SK-N-SH (cell line): ENCODE measurements around the gene ST3GAL6. TPM values are rescaled to one million over a fixed set of nuclear protein-coding genes. Genes with fewer than 3 reads are reported as not detected.

Source experiments
- CTCF ChIA-PET: fragments of 300-600, 350-600 bp; formaldehyde crosslinking; extraction: SDS; loops from one replicate; lab custom pipeline; 2021; lab: Yijun Ruan, JAX
- POLR2A ChIA-PET: fragments of 350-600 bp; sonication (Branson Sonifier 250); formaldehyde crosslinking; extraction: SDS; loops from one replicate; lab custom pipeline; 2020; ENCODE audit warnings: antibody characterized with exemption, inconsistent platforms; lab: Yijun Ruan, JAX
- DNase-seq: peaks from one replicate; pipeline ENCODE4 v3.0.0; 2012
- H2AFZ ChIP-seq: fragments of 200-600 bp; sonication (generic); 2 replicates; pipeline ENCODE4 v1.8.1; 2016; ENCODE audit warnings: antibody characterized with exemption, mild to moderate bottlenecking, low read depth
- H3F3A ChIP-seq: fragments of 200-600 bp; sonication (generic); replicated peaks from 2 replicates; pipeline ENCODE3; 2016; ENCODE audit warnings: antibody characterized with exemption, mild to moderate bottlenecking; ENCODE audit not compliant: insufficient read depth
- H3K27ac ChIP-seq, 2 experiments: fragments of 200-500 bp in 1 of 2; fragments of 200-600 bp in 1 of 2; sonication (Bioruptor generic) in 1 of 2; sonication (generic), shearing (Covaris generic) in 1 of 2; 2 replicates each; pipeline versions ENCODE4 v1.5.1 to v1.6.1; 2014 to 2016; ENCODE audit warnings: low read depth in 2 of 2, inconsistent platforms in 1 of 2, low read length in 1 of 2, mild to moderate bottlenecking in 1 of 2, mixed read lengths in 1 of 2
- H3K27me3 ChIP-seq: fragments of 200-600 bp; sonication (generic), shearing (Covaris generic); 2 replicates; pipeline ENCODE4 v1.6.1; 2016; ENCODE audit warnings: mixed run types; ENCODE audit not compliant: insufficient read depth
- H3K36me3 ChIP-seq, 2 experiments: fragments of 200-500 bp in 1 of 2; fragments of 200-600 bp in 1 of 2; sonication (Bioruptor generic) in 1 of 2; sonication (generic) in 1 of 2; replicated peaks in 1 of 2; 2 replicates each; pipeline versions ENCODE3 to v1.5.1; 2014 to 2016; ENCODE audit warnings: low read length in 1 of 2, mild to moderate bottlenecking in 1 of 2; ENCODE audit not compliant: insufficient read depth in 2 of 2, control insufficient read depth in 1 of 2
- H3K4me1 ChIP-seq, 2 experiments: fragments of 200-500 bp in 1 of 2; fragments of 200-600 bp in 1 of 2; sonication (Bioruptor generic) in 1 of 2; sonication (generic), shearing (Covaris generic) in 1 of 2; 2 replicates each; pipeline versions ENCODE4 v1.5.1 to v1.6.1; 2014 to 2016; ENCODE audit warnings: low read depth in 1 of 2, low read length in 1 of 2, mixed run types in 1 of 2; ENCODE audit not compliant: insufficient read depth in 2 of 2, control insufficient read depth in 1 of 2
- H3K4me2 ChIP-seq: fragments of 200-600 bp; sonication (generic), shearing (Covaris generic); 2 replicates; pipeline ENCODE4 v1.6.1; 2017; ENCODE audit warnings: mixed run types
- H3K4me3 ChIP-seq, 2 experiments: fragments of 200-500 bp in 1 of 2; fragments of 200-600 bp in 1 of 2; sonication (Bioruptor generic) in 1 of 2; sonication (generic), shearing (Covaris generic) in 1 of 2; 2 replicates each; pipeline versions ENCODE4 v1.5.1 to v1.8.1; 2014 to 2016; ENCODE audit warnings: low read depth in 2 of 2, inconsistent platforms in 1 of 2, low read length in 1 of 2, mild to moderate bottlenecking in 1 of 2, mixed read lengths in 1 of 2, moderate library complexity in 1 of 2
- H3K79me2 ChIP-seq: fragments of 200-600 bp; sonication (generic); 2 replicates; pipeline ENCODE4 v1.8.1; 2017; ENCODE audit warnings: mild to moderate bottlenecking; ENCODE audit not compliant: insufficient read depth
- H3K9ac ChIP-seq: fragments of 200-600 bp; sonication (generic); 2 replicates; pipeline ENCODE4 v1.6.1; 2017; ENCODE audit warnings: mixed run types
- H3K9me2 ChIP-seq: fragments of 200-600 bp; sonication (generic); 2 replicates; pipeline ENCODE4 v1.6.1; 2017; ENCODE audit warnings: mixed run types
- H3K9me3 ChIP-seq: fragments of 200-600 bp; sonication (generic); 2 replicates; pipeline ENCODE4 v1.6.1; 2017; ENCODE audit warnings: mixed run types, mild to moderate bottlenecking, moderate library complexity
- H4K20me1 ChIP-seq: fragments of 200-600 bp; sonication (generic); 2 replicates; pipeline ENCODE4 v1.6.1; 2017; ENCODE audit warnings: mild to moderate bottlenecking, mixed run types; ENCODE audit not compliant: insufficient read depth
- CHD2 ChIP-seq: fragments of 150-350 bp; IDR thresholded peaks from 2 replicates; pipeline ENCODE4 v1.6.1; 2018; ENCODE audit warnings: low read length; ENCODE audit not compliant: partially characterized antibody
- CTCF ChIP-seq: fragments of 200-600 bp; sonication (generic); IDR thresholded peaks from 2 replicates; pipeline ENCODE4 v1.6.1; 2017; ENCODE audit warnings: antibody characterized with exemption, mild to moderate bottlenecking, moderate library complexity
- EP300 ChIP-seq, 2 experiments: IDR thresholded peaks; 2 replicates each; pipeline versions ENCODE4 v1.4.0 to v1.6.1; 2012; ENCODE audit warnings: borderline replicate concordance in 1 of 2, low read depth in 1 of 2, low read length in 1 of 2
- FOSL2 ChIP-seq: IDR thresholded peaks from 2 replicates; pipeline ENCODE4 v1.4.0; 2012; ENCODE audit warnings: low read depth, mild to moderate bottlenecking, moderate library complexity, borderline replicate concordance
- FOXM1 ChIP-seq: IDR thresholded peaks from 2 replicates; pipeline ENCODE4 v1.4.0; 2012; ENCODE audit warnings: low read depth, mild to moderate bottlenecking
- GATA2 ChIP-seq: sonication (generic); formaldehyde crosslinking; IDR thresholded peaks from 2 replicates; pipeline ENCODE4 v1.5.0; 2020; ENCODE audit warnings: mild to moderate bottlenecking, missing genetic modification reagents
- IRF3 ChIP-seq: fragments of 150-350 bp; IDR thresholded peaks from 2 replicates; pipeline ENCODE4 v1.6.1; 2016; ENCODE audit warnings: mild to moderate bottlenecking, low read depth, low read length
- JUND ChIP-seq: IDR thresholded peaks from 2 replicates; pipeline ENCODE4 v1.4.0; 2012
- MAX ChIP-seq: IDR thresholded peaks from 2 replicates; pipeline ENCODE4 v1.4.0; 2012; ENCODE audit warnings: low read depth
- MEF2A ChIP-seq: IDR thresholded peaks from 2 replicates; pipeline ENCODE4 v1.4.0; 2012; ENCODE audit warnings: low read depth, borderline replicate concordance
- NFIC ChIP-seq: IDR thresholded peaks from 2 replicates; pipeline ENCODE4 v1.4.0; 2012; ENCODE audit warnings: borderline replicate concordance
- NRF1 ChIP-seq: IDR thresholded peaks from 2 replicates; pipeline ENCODE4 v1.6.1; 2012; ENCODE audit warnings: low read depth, mild to moderate bottlenecking, low read length
- PBX3 ChIP-seq: IDR thresholded peaks from 2 replicates; pipeline ENCODE4; 2012
- RAD21 ChIP-seq: IDR thresholded peaks from 2 replicates; pipeline ENCODE4 v1.6.1; 2012; ENCODE audit warnings: mild to moderate bottlenecking, low read length
- RCOR1 ChIP-seq: fragments of 150-350 bp; IDR thresholded peaks from 2 replicates; pipeline ENCODE4 v1.6.1; 2017; ENCODE audit warnings: antibody characterized with exemption, low read length
- REST ChIP-seq: IDR thresholded peaks from 2 replicates; pipeline ENCODE4 v1.6.1; 2012; ENCODE audit warnings: mild to moderate bottlenecking, low read depth, low read length, moderate library complexity
- SIN3A ChIP-seq: IDR thresholded peaks from 2 replicates; pipeline ENCODE4 v1.6.1; 2012; ENCODE audit warnings: low read depth, mild to moderate bottlenecking, low read length, moderate library complexity, borderline replicate concordance
- SMC3 ChIP-seq: IDR thresholded peaks from 2 replicates; pipeline ENCODE4 v1.6.1; 2012; ENCODE audit warnings: low read depth, low read length, improper control_type of control experiment
- USF2 ChIP-seq: fragments of 150-350 bp; IDR thresholded peaks from 2 replicates; pipeline ENCODE4 v1.6.1; 2017; ENCODE audit warnings: antibody characterized with exemption, low read length, low read depth, borderline replicate concordance
- YY1 ChIP-seq: IDR thresholded peaks from 2 replicates; pipeline ENCODE4 v1.4.0; 2012; ENCODE audit warnings: low read depth, mild to moderate bottlenecking
- WGBS: methylation state at CpG from one replicate; pipeline ENCODE4 v1.1.6; 2017; ENCODE audit warnings: low lambda C conversion rate; 5-methylcytosine and 5-hydroxymethylcytosine counted together
- polyA plus RNA-seq, 3 experiments: library from polyadenylated mRNA; depleted of rRNA; stranded (reverse); fragments of >200 nt; gene quantifications; 2 replicates each; pipeline ENCODE4 v1.2.3, GENCODE V29; 2012

Gene ST3GAL6
- polyA plus RNA-seq, 1 of the 3 experiments (the other 2 are of a cell fraction), result 16.3 TPM

GRCh38 chr3:98727638-98728037 lies 35.5 kb upstream of the ST3GAL6 start:
- Histone ChIP-seq H3K9me2 (no peaks in the 10 kb centered on the region), H3K9ac (no peak overlapping the region), H3K79me2 (peaks cover 1% of the 10 kb centered on the region), H3F3A (peaks cover 6% of the 10 kb centered on the region), H3K36me3 (no peaks in the 10 kb centered on the region), H4K20me1 (no peaks in the 10 kb centered on the region), H3K4me2 (no peak overlapping the region), H3K4me3 (no peak overlapping the region), H3K4me1 (peaks cover 0 to 7% of the 10 kb centered on the region in 2 experiments; a peak in 3 of 4 replicates), H2AFZ (no peak overlapping the region), H3K27ac (no peak overlapping the region), H3K9me3 (no peaks in the 10 kb centered on the region), H3K27me3 (no peaks in the 10 kb centered on the region)
- no peak for DNase-seq
- ChIA-PET CTCF (interaction anchor here (1.0 to 2.6 kb wide), 5 partner anchors 9 to 126 kb away, joined by 3 to 13 read pairs (median 4); no protein-coding TSS in a partner anchor), POLR2A (no interaction called here)
- 88% methylated on average over 3 of the region's 3 CpGs for WGBS
- TF ChIP-seq JUND (no peak), RAD21 (no peak), FOSL2 (no peak), SIN3A (no peak), YY1 (no peak), CTCF (no peak), CHD2 (no peak), PBX3 (no peak), MAX (no peak), USF2 (no peak), EP300 (IDR thresholded peaks at IDR 0.05; ENCODE audit: borderline replicate concordance in 1 of 2, low read depth in 1 of 2, low read length in 1 of 2) (no peak), MEF2A (no peak), NFIC (no peak), NRF1 (no peak), FOXM1 (no peak)
- TF ChIP-seq, all 33 proteins: peak for 0

- Histone ChIP-seq H3K9ac (no peak overlapping the region), H3K36me3 (no peaks in the 10 kb centered on the region), H4K20me1 (no peaks in the 10 kb centered on the region), H3K4me1 (peaks cover 0 to 7% of the 10 kb centered on the region in 2 experiments; a peak in 3 of 4 replicates), H3K4me2 (no peak overlapping the region), H3K4me3 (no peak overlapping the region), H3F3A (peaks cover 6% of the 10 kb centered on the region), H3K27me3 (no peaks in the 10 kb centered on the region), H3K27ac (no peak overlapping the region), H2AFZ (no peak overlapping the region), H3K9me2 (no peaks in the 10 kb centered on the region), H3K9me3 (no peaks in the 10 kb centered on the region), H3K79me2 (peaks cover 11% of the 10 kb centered on the region)
- 78% methylated on average over 2 of the region's 2 CpGs for WGBS
- ChIA-PET CTCF (interaction anchor here (1.1 kb wide), 1 partner anchor 127 kb away, joined by 4 read pairs; no protein-coding TSS in a partner anchor), POLR2A (no interaction called here)
- no peak for DNase-seq
- TF ChIP-seq JUND (no peak), IRF3 (no peak), FOSL2 (no peak), GATA2 (CRISPR knock-in tag) (no peak), RCOR1 (no peak), SMC3 (no peak), REST (no peak), FOXM1 (no peak), NFIC (no peak)
These were observed 34.5 kb upstream of the ST3GAL6 start for GRCh38 chr3:98728672-98729071.
